PC-9 (cell line): Measurements from ENCODE around the gene ADAMTSL1. TPM values are rescaled to one million over a fixed set of nuclear protein-coding genes. Genes with fewer than 3 reads are reported as not detected.

ENCODE experiments used
- BruUV-seq: library from RNA; stranded (reverse); fragments of 400-500 nt; replicated peaks from 2 replicates; lab custom pipeline; 2021; lab: Mats Ljungman, UMichigan
- CTCF ChIA-PET: fragments of 300-600 bp; sonication (Branson Sonifier 250); formaldehyde crosslinking; loops from one replicate; lab custom pipeline; 2022; ENCODE audit warnings: antibody characterized with exemption; lab: Charles Lee
- POLR2A ChIA-PET: fragments of 300-600 bp; sonication (Branson Sonifier 250); formaldehyde crosslinking; loops from one replicate; lab custom pipeline; 2022; ENCODE audit warnings: antibody characterized with exemption; ENCODE audit not compliant: unreplicated experiment; lab: Charles Lee
- DNase-seq, 2 experiments: peaks; one replicate each; pipeline versions ENCODE4 v3.0.0 to v3.0.0-alpha.2; 2015 to 2022; ENCODE audit warnings: mixed read lengths in 1 of 2
- H2AFZ ChIP-seq: fragments of 200-600 bp; sonication (generic); 2 replicates; pipeline ENCODE4 v1.8.1; 2017; ENCODE audit warnings: antibody characterized with exemption
- H3F3A ChIP-seq: fragments of 200-600 bp; sonication (generic); 2 replicates; pipeline ENCODE4 v1.8.1; 2017; ENCODE audit warnings: antibody characterized with exemption, mild to moderate bottlenecking, low read depth; ENCODE audit not compliant: insufficient read depth
- H3K27ac ChIP-seq: fragments of 200-600 bp; sonication (generic); 2 replicates; pipeline ENCODE4 v1.6.1; 2016; ENCODE audit warnings: mixed run types
- H3K27me3 ChIP-seq: fragments of 200-600 bp; sonication (generic); 2 replicates; pipeline ENCODE4 v1.6.1; 2016; ENCODE audit warnings: low read depth, mixed run types; ENCODE audit not compliant: insufficient read depth
- H3K36me3 ChIP-seq: fragments of 200-600 bp; sonication (generic); 2 replicates; pipeline ENCODE4 v1.6.1; 2016; ENCODE audit warnings: low read depth, mixed run types
- H3K4me1 ChIP-seq: fragments of 200-600 bp; sonication (generic); replicated peaks from 2 replicates; pipeline ENCODE4 v1.6.1; 2016; ENCODE audit warnings: mixed run types; ENCODE audit not compliant: insufficient read depth
- H3K4me2 ChIP-seq: fragments of 200-600 bp; sonication (generic); 2 replicates; pipeline ENCODE4 v1.6.1; 2017; ENCODE audit warnings: mixed run types
- H3K4me3 ChIP-seq: fragments of 200-600 bp; sonication (generic); 2 replicates; pipeline ENCODE4 v1.6.1; 2016; ENCODE audit warnings: mixed run types
- H3K79me2 ChIP-seq: fragments of 200-600 bp; sonication (generic); 2 replicates; pipeline ENCODE4 v1.6.1; 2017; ENCODE audit warnings: low read depth, mixed run types
- H3K9me2 ChIP-seq: fragments of 200-600 bp; sonication (generic); 2 replicates; pipeline ENCODE4 v1.8.1; 2017; ENCODE audit warnings: mild to moderate bottlenecking; ENCODE audit not compliant: insufficient read depth
- H3K9me3 ChIP-seq: fragments of 200-600 bp; sonication (generic); 2 replicates; pipeline ENCODE4 v1.8.1; 2016; ENCODE audit warnings: low read depth; ENCODE audit not compliant: insufficient read depth
- H4K20me1 ChIP-seq: fragments of 200-600 bp; sonication (generic); 2 replicates; pipeline ENCODE4 v1.8.1; 2017; ENCODE audit not compliant: insufficient read depth
- EZH2 ChIP-seq: fragments of 200-600 bp; sonication (generic); IDR thresholded peaks from 2 replicates; pipeline ENCODE4 v1.8.0; 2017; ENCODE audit warnings: antibody characterized with exemption, low read depth
- intact Hi-C: fragments of 100-400 bp; cut with micrococcal nuclease; formaldehyde crosslinking; loops from one replicate; pipeline ENCODE4 v1.10.0; 2022; ENCODE audit not compliant: unreplicated experiment
- total RNA-seq: library from RNA; stranded (reverse); gene quantifications from 2 replicates; pipeline ENCODE4 v1.2.3, GENCODE V29; 2021
- TF ChIP-seq, protein P1 (sequence below): fragments of 200-600 bp; sonication (generic); conservative IDR thresholded peaks from 2 replicates; pipeline ENCODE4 v1.6.1; 2017; ENCODE audit warnings: mixed run types, antibody characterized with exemption, mild to moderate bottlenecking, moderate library complexity

Gene ADAMTSL1
- total RNA-seq, 1 experiment from 2014 or later, result not detected

DNA sequence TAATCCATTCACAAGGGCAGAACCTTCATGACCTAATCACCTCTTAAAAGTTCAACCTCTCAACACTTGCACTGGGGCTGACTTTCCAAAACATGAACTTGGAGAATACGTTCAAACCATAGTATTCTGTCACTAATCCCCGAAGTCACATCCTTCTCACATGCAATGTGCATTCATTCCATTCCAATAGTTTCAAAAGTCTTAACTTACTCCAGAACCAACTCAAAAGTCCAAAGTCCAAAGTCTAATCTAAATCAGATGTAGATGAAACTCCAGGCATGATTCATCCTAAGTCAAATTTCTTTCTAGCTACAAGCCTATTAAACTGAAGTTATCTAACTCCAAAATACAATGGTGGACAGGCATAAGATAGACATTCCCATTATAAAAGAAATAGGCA lies 21.7 kb upstream of the ADAMTSL1 start:
- ChIA-PET POLR2A (no interaction called here), CTCF (no interaction called here)
- intact Hi-C loops, result no loop called here
- H3K9me3 ChIP-seq, result no peaks in the 10 kb centered on the region
- no peaks in the 10 kb centered on the region for H3K4me1 ChIP-seq
- no peak for DNase-seq
- no TSS peak for BruUV-seq
- no peaks in the 10 kb centered on the region for H3K36me3 ChIP-seq
- H3F3A ChIP-seq, result no peaks in the 10 kb centered on the region
- no peak overlapping the region for H3K4me3 ChIP-seq
- no peak overlapping the region for H3K27ac ChIP-seq
- H3K4me2 ChIP-seq, result no peak overlapping the region
- no peak for TF ChIP-seq EZH2
- TF ChIP-seq, protein P1, sequence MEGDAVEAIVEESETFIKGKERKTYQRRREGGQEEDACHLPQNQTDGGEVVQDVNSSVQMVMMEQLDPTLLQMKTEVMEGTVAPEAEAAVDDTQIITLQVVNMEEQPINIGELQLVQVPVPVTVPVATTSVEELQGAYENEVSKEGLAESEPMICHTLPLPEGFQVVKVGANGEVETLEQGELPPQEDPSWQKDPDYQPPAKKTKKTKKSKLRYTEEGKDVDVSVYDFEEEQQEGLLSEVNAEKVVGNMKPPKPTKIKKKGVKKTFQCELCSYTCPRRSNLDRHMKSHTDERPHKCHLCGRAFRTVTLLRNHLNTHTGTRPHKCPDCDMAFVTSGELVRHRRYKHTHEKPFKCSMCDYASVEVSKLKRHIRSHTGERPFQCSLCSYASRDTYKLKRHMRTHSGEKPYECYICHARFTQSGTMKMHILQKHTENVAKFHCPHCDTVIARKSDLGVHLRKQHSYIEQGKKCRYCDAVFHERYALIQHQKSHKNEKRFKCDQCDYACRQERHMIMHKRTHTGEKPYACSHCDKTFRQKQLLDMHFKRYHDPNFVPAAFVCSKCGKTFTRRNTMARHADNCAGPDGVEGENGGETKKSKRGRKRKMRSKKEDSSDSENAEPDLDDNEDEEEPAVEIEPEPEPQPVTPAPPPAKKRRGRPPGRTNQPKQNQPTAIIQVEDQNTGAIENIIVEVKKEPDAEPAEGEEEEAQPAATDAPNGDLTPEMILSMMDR, result no peak
- no peaks in the 10 kb centered on the region for H3K9me2 ChIP-seq
- H4K20me1 ChIP-seq, result no peaks in the 10 kb centered on the region
- no peak overlapping the region for H2AFZ ChIP-seq
- no peaks in the 10 kb centered on the region for H3K27me3 ChIP-seq
- no peaks in the 10 kb centered on the region for H3K79me2 ChIP-seq

DNA sequence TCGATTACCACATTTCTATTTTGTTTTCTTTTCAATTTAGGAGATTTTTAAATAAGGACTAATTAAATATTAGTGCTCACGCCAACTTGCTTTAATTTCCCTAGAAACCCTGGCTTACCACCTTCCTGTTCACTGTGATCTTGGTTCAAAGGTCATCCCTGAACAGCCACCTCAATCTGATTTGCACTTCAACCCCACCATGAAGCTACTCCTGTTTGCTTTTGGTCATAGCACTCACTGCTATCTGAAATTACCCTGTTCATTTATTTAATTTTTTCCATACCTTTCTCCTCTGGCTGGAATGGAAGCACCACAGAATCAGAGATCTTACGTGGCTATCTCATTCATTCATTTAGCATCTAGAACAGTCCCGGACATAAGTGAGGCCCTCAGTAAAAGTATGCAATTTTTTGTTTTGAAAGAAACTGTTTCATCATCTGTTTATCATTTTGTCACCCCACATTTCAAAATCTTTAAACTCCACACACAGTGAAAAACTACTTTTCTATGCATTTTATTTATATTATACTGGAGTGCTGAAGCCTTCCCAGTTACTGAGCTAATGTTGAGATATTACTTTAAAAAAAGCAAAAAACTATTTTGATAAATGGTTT lies 17.2 kb upstream of the ADAMTSL1 start:
- Histone ChIP-seq H3K9me3 (no peaks in the 10 kb centered on the region), H3K27ac (no peak overlapping the region), H3K27me3 (no peaks in the 10 kb centered on the region), H3K4me1 (peaks cover 18% of the 10 kb centered on the region), H2AFZ (no peak overlapping the region), H3K4me2 (no peak overlapping the region), H3K36me3 (no peaks in the 10 kb centered on the region), H3K79me2 (no peaks in the 10 kb centered on the region), H3F3A (peaks cover 16% of the 10 kb centered on the region), H4K20me1 (no peaks in the 10 kb centered on the region), H3K9me2 (no peaks in the 10 kb centered on the region), H3K4me3 (no peak overlapping the region)
- intact Hi-C loops, result no loop called here
- no peak for DNase-seq
- ChIA-PET POLR2A (no interaction called here), CTCF (no interaction called here)
- BruUV-seq, result no TSS peak
- TF ChIP-seq, protein P1, result no peak
- TF ChIP-seq EZH2, result no peak

DNA sequence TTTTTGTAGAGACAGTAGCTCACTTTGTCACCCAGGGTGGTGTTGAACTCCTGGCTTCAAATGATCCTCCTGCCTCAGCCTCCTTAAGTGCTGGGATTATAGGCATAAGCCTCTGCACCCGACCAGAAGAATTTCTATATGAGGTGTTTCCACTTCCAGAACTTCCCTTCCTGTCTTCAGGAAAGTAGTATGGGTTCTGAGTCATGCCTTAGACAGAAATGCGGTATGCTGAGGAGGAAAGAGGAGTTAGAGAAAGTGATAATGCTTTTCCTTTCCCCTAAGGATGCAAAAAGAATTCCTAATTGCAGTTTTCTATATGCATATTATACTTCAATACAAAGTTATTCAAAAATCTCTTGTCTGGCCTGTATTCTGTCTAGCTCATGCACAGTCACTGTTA lies 16.4 kb upstream of the ADAMTSL1 start:
- H3K27me3 ChIP-seq, result no peaks in the 10 kb centered on the region
- intact Hi-C loops, result no loop called here
- no peaks in the 10 kb centered on the region for H3K36me3 ChIP-seq
- H2AFZ ChIP-seq, result no peak overlapping the region
- ChIA-PET POLR2A (no interaction called here), CTCF (no interaction called here)
- H3K79me2 ChIP-seq, result no peaks in the 10 kb centered on the region
- TF ChIP-seq, protein P1, result no peak
- TF ChIP-seq EZH2, result no peak
- H3F3A ChIP-seq, result peaks cover 16% of the 10 kb centered on the region
- no peaks in the 10 kb centered on the region for H3K9me2 ChIP-seq
- H3K9me3 ChIP-seq, result no peaks in the 10 kb centered on the region
- H3K4me1 ChIP-seq, result peaks cover 18% of the 10 kb centered on the region
- H3K4me3 ChIP-seq, result no peak overlapping the region
- H3K4me2 ChIP-seq, result no peak overlapping the region
- no peaks in the 10 kb centered on the region for H4K20me1 ChIP-seq
- no TSS peak for BruUV-seq
- DNase-seq, result no peak
- no peak overlapping the region for H3K27ac ChIP-seq
